ENCODE data around the gene FLYWCH1.

- no peak for TF ChIP-seq ZNF8 (CRISPR knock-in tag; IDR thresholded peaks at IDR 0.05)
- TF ChIP-seq TOX (CRISPR knock-in tag; IDR thresholded peaks at IDR 0.05; ENCODE audit: borderline replicate concordance), result no peak
- TF ChIP-seq RARB (CRISPR knock-in tag; IDR thresholded peaks at IDR 0.05), result no peak
- TF ChIP-seq OSR1 (CRISPR knock-in tag; IDR thresholded peaks at IDR 0.05), result no peak
- TF ChIP-seq POU6F1 (CRISPR knock-in tag; IDR thresholded peaks at IDR 0.05; ENCODE audit: borderline replicate concordance, low read depth), result no peak
- no peak for TF ChIP-seq ZC3H10 (CRISPR knock-in tag; IDR thresholded peaks at IDR 0.05)
- TF ChIP-seq CREB5 (CRISPR knock-in tag; IDR thresholded peaks at IDR 0.05; ENCODE audit: low read depth), result no peak
- no peak for TF ChIP-seq ZFP3 (CRISPR knock-in tag; IDR thresholded peaks at IDR 0.05)
- TF ChIP-seq CSDC2 (CRISPR knock-in tag; IDR thresholded peaks at IDR 0.05), result no peak
- TF ChIP-seq ZNF70 (CRISPR knock-in tag; IDR thresholded peaks at IDR 0.05), result no peak
- TF ChIP-seq TCF4 (CRISPR knock-in tag; IDR thresholded peaks at IDR 0.05; ENCODE audit: borderline replicate concordance), result no peak
Observed at GRCh38 chr16:2910441-2910969, 1.2 kb upstream of the FLYWCH1 start.
